Measurements from ENCODE around the gene IMP4.
A peak's percentile ranks its signal among the peaks of the same experiment; 100 is the strongest.
"Not testable (repeated sequence)": the region's sequence is repeated elsewhere in the genome, so short reads cannot be mapped to it uniquely, and the experiment has no call there.

The IMP4 gene, protein sequence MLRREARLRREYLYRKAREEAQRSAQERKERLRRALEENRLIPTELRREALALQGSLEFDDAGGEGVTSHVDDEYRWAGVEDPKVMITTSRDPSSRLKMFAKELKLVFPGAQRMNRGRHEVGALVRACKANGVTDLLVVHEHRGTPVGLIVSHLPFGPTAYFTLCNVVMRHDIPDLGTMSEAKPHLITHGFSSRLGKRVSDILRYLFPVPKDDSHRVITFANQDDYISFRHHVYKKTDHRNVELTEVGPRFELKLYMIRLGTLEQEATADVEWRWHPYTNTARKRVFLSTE

DNA sequence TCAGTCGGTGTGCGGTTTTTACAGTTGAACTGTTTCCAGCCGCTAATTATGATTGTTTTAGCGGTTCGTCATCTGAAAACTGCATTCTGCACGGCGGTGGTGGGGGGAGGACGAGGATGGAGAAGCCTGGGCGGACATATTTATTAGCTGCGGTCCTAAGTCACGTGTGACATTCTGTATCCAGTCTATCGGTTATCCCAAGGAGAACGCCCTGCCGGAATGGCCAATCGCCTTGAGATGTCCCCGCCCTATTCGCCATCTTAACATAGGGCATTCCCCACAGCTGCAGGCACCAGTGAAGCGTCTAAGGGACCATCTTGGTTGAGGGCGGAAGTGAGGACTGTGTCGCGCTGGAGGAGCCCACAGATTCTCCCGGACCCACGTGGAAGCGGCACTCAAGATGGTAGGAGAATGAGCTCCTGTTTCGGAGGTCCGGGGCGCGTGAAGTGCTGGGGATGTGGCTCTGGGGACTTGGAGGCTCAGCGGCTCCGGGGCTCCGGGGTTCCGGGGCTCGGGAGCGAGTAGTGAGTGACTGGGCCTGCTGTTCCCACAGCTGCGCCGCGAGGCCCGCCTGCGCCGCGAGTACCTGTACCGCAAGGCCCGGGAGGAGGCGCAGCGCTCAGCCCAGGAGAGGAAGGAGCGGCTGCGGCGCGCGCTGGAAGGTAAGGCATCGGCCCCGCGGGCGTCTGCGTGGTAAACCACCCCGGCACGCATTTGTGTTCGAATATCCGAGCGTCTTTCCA is at the start of gene IMP4:
Gene IMP4 (plus strand): TSS at position 365 of the 743 bp plus-strand sequence. CDS start 36 bp downstream, at position 401.
- peak; percentile 94 to 96 for DNase-seq

DNA sequence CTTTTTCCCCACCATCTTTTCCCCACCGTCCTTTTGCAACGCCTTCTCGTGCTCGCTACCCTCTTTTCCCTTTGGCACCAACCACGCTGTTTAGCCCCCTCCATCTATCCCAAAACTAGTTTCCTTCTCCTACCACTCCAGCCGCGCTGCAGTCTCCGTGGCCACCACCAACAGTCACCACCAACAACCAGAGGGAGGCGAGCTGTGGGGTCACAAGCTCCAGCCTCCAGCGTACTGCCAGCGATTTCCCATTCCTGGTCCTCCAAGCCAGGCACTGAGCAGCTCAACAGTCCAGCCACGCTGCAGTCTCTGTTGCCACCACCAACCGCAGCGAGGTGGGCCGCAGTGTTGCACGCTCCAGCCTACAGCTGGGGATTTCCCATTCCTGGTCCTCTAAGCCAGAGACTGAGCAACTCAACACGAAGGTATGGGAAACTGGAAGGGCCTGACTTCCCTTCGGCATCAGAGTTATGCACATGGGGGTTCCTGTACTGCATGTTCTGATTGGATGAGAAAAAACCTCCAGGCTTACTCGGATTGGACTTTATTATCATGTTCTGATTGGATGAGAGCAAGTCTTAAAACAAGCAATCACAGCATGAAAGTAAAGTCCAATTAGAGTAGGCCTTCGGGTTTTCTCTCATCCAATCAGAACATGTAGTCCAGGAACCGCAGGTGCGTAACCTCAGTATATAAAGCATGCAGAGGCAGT is 42.3 kb upstream of the IMP4 start:
- no peak for DNase-seq

DNA sequence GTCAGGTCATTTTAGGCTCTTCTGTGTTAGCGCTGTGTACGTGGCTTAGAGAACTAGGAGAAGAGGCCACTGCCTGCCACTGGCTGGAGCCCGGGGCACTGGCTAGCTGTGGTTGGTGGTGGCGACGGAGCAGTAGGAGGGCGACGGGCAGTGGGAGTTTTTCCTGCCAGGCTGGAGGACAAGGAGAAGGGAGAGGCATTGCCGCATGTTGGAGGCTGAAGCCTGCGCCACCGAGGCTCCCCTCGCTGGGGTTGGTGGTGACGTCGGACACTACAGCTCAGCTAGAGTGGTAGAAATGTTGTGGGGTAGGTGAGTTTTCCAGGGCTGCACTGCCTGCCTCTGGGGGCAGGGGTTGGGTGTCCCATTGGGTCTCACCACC is 41.7 kb upstream of the IMP4 start:
- DNase-seq: no peak

DNA sequence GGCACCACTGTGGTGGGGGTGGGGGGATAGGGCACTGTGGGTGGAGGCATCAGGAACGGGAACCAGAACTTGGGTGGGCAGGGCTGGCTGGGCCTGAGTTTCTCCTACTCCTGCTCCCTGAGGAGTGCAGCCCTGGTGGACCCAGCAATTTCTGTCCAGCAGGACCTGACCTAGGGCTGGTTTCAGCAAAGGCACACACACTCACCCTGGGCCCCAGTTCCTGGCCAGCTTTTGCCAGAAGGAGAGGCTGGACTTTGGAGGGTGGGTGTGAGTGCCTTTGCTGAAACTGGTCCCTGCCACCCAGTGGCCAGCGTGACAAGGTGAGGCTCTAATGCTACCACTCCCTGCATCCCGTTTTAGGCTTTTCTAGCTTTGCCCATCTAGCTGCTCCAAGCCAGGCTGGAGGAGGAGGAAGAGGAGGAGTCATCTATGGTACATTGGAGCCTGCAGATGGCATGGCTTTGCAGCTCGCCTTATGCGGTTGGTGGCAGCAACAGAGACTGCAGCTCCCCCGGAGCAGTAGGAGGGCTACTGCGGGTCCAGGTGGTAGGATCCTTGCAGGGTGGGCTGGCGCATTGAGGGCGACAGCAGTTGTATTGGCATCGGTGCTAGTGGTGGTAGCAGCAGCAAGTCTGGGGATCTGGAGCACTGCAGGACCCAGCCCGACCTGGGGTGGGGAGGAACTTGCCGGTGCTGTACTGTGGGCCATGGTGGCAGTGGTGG is 40.4 kb upstream of the IMP4 start:
- DNase-seq: no peak

DNA sequence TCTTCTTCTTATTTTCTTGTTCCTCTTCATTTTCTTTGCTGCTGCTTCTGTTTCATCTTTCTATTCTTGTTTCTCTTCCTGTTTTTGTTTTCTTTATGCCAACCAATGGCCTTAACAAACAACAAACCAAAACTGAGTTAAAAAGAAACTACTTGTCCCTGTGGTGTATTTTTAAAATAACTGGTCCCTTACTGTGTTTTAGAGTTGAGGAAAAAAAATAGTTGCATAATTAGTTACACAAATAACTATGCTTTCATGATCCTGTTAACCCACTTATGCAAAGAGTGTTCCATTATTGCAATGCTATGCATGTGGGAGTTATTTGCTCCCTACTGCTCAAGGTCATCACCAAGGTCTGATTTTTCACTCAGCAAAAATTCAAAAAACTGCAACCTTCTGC is 39.5 kb upstream of the IMP4 start:
- no peak for DNase-seq

DNA sequence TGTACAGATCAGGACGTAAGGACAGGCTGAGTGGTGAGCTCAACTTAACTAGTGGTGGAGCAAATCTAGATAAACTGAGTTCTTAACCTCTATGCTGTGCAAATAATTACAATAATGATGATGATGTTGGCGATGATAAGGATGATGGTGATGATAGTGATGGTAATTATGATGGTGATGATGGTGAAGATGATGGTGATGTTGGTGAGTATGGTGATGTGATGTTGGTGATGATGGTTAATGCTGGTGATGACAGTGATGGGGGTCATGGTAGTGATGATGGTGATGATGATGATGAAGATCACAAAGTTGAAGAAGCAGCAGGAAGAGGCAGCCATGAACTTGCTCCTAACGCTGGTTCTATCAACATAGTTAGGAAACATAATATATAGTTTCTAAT is 38.0 kb upstream of the IMP4 start:
- no peak for DNase-seq

DNA sequence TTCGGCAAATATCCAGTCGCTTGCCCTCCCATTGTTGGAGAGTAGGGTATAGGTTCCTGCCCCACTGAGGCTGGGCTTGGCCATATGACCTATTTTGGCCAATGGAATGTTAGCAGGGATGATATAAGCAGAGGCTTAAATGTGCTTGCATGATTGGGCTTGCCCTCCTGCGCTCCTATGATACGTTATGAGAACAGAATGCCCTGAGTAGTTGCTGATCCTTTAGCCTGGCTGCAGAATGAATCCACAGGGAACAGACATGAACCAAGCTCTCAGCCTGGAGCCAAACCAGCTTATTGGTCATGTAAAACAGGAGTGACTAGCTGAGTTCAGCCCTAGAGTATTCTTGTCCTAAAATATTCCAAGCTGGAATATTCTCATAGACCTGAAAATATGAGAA is 34.8 kb upstream of the IMP4 start:
- no peak for DNase-seq

DNA sequence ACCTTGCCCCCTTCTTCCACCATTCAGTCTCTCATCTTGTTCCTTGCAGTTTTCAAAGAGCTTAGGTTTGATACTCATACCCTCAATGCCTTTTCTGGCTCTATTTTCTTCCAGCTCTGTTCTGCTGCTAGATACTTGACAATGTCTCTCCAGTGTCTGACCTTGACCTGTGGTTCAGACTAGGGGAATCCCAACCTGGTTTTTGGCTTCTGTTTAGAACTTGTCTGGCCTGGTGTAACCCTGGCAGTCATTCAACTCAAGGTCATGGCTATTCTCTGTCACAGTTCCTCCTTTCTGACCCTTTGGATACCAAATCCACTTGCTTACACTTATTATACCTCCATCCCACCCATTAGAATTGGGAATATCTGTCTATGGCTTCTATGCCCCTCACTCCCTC is 31.8 kb upstream of the IMP4 start:
- no peak for DNase-seq

DNA sequence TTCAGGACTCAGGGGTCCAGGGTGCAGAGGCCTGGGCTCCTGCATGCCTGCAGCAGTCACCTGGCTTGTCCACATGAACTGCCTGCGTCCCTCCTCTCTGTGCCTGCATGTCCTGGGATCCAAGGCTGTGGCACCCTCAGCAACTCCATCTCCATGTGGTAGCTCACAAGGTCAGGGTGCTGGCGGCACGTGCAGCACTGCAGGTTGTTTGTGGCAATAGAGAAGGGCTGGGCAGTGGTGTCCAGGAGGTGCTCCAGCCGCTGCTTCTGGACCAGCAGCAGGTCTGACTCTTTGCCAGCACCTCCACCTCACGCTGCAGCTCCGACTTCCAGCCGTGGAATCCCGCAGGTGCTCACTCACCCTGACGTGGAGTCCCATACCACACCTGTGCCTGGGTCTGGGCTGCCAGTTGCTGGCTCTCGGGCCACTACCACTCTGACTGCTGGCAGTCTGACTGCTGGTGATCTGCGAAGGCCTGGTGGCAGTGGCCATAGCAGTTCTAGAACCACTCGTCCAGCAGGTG is 28.8 kb upstream of the IMP4 start:
- DNase-seq: no peak

DNA sequence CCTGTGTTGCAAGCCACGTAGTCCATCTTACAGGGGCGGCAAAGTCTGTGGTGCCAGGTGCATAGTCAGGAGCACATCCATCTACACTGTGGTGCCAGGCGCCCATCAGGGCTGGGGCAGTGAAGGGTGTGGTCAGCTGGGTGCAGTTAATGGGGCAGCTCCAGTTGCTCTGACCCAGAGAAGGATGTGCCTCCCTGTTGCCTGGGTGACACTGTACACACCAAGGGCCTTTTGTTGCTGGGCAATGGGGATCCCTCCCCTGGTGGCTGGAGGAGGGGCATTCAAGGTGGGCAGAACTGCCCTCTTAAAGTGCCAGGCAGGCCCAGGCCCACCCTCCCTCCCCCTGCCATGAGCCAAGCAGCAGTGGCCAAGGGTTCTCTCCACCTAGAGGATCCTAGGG is 28.3 kb upstream of the IMP4 start:
- no peak for DNase-seq

DNA sequence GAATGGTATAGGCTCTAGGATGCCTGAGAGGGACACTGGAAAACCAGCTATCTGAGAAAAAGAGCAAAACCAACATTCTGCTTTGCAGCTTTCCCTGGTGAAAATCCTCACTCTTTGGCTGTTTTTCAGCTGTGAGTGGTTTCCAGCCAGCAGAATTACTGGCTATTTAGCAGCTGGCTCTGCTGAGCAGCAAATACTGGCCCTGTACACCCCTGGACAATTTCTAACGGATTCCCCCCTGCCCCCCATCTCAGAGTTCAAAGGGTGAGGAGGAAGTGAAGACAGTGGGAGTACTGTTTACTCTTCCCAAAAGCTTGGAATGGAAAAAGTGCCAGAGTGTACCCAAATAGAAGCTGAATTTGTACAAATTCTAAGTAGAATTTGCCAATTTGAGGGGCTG is 26.1 kb upstream of the IMP4 start:
- DNase-seq: no peak

DNA sequence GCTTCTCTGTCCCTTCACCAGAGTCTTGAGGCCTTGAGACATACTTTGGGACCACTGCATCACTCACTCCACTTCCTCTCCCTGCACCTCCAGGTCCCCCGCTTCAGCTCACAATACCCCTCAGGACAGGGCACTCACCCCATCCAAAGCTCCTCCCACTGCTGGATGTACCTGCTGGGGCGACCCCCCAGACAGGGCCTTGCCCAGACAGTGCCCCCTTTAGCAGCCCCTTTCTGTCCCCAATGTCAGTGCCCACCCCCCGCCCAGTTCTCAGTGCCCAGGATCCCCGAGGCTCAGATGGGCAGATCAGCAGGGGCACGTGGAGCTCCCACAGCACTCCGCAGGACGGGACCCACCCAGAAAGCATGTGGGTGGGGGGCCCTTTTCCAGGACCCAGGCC is 23.8 kb upstream of the IMP4 start:
- DNase-seq: no peak

DNA sequence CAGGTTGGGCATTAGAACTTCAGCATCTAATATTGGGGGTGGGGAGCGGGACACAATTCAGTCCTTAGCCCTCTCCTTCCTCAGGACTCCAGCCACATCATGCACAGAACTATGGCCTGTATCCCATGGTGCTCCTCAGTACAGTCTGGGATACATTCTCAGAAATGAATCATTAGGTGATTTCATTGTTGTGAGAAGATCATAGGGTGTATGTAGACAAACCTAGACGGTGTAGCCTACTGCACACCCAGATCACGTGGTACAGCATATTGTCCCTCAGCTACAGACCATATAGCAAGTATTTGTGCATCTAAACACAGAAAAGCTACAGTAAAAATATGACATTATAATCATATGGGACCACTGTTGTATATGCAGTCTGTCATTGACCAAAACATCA is 23.2 kb upstream of the IMP4 start:
- DNase-seq: no peak

DNA sequence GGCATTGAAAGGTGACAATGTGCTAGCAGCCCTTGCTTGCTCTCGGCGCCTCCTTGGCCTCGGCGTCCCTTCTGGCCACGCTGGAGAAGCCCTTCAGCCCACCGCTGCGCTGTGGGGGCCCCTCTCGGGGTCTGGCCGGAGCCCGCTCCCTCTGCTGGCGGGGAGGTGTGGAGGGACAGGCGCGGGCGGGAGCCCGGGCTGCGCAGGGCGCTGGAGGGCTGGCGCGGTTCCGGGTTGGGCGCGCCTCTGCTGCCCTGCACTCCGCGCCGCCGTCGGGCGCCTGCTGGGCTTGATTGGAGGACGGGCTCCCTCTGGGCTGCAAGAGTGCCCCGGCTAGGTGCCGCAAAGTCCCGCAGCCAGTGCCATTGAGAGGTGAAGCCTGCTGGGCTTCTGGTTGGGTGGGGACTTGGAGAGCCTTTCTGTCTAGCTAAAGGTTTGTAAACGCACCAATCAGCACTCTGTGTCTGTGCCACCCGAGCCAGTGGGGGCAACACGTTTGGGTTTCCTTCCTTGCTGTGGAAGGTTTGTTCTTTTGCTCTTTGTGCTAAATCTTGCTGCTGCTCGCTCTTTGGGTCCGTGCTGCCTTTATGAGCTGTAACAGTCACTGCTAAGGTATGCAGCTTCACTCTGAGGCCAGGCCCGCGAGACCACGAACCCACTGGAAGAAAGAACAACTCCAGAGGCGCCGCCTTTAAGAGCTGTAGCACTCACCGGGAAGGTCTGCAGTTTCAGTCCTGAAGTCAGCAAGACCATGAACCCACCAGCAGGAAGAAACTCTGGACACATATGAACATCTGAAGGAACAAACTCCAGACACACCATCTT is 14.8 kb upstream of the IMP4 start:
- no peak for DNase-seq

DNA sequence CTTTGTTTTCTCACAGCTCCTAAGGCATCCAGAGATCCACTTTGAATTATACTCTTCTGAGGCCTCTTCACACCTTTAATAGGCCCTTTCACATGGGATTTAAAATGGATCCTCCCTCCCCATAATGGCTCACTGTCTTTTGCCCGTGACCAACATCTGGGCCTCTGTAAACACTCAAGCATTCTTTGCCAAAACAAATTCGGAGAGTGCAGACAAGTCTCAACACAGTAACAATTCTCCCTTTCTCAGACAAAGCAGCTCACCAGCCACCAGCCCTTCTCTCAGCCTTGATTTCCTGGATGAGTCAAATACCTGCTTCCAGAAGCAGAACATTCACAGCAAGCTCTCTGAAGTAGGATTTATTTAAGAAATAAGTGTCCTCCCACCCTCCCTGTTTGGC is 14.0 kb upstream of the IMP4 start:
- DNase-seq: no peak

DNA sequence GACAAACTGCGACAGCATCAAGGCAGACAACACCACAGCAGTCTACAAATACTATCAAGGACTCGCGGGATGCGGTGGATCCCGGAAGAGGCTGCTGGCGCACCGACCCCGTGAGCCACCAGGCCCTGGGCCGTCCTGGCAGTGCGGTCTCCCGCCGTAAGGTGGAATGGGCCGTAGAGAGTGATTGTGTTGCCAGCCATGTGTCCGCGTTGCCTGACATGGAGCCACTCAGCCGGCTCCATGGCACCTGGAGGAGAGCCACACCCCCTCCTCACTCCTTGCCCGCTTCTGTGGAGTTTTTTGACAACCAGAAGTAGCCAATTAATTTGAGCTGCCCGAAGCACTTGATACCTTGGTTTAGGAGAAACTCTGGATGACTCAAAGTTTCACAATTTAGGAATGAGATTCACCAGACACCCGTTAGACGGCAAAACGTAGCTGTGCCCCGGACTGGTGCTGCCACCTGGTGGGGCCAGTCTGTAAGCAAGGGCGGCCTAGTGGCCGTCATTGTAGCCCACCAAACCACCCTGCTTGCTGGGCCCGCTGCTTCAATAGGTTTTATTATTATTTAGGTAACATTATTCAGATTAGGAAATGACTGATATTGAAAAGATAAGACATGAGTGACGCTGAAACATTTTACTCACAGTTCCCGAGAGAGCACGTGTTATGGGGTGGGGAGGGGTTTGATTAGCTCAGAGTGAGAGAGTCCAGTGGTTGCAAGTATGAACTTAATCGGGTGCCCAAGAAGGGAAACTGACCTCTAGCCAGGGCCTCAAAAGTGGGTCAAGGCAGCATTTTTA is 10.2 kb upstream of the IMP4 start:
- peak; percentile 60 to 61 for DNase-seq

DNA sequence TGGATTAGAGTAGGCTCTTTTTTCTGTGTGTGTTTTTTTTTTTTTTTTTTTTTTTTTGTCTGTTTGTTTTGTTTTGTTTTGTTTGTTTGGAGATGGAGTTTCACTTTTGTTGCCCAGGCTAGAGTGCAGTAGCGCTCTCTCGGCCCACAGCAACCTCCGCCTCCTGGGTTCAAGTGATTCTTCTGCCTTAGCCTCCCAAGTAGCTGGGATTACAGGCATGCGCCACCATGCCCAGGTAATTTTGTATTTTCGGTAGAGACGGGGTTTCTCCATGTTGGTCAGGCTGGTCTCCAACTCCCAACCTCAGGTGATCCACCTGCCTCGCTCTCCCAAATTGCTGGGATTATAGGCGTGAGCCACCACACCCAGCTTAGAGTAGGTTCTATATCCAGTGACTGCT is 9.4 kb upstream of the IMP4 start:
- not testable (repeated sequence) for DNase-seq

DNA sequence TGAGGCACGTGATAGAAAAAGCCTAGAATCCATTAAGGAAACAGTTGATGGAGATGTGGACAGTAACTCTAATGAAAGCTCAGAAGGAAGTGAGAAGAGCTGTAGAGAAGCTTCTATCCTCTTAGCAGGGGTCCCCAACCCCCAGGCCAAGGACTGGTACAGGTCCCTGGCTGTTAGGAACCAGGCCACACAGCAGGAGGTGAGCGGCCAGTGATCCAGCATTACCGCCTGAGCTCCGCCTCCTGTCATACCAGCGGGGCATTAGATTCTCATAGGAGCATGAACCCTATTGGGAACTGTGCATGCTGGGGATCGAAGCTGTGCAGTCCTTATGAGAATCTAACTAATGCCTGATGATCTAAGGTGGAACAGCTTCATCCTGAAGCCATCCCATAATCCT is 8.7 kb upstream of the IMP4 start:
- DNase-seq: no peak

DNA sequence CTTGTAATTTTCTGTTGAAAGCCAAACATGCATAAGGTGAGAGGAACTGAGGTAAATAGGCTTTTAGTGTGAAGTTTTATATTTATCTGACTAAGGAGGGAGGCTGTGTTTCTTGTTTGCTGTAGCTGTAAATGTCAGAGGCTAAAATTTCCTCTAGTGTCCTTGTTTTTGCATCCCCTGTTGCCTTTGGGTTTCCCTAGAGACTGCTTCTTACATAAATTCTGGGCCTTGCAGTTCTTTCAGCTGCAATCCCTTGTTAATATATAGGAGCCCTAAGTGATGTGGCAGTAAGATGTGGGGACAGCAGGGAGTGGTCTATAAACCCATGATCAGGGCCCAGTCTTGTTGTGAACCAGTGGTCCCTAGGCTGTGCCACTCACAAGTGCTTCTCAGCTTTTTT is 7.5 kb upstream of the IMP4 start:
- no peak for DNase-seq

DNA sequence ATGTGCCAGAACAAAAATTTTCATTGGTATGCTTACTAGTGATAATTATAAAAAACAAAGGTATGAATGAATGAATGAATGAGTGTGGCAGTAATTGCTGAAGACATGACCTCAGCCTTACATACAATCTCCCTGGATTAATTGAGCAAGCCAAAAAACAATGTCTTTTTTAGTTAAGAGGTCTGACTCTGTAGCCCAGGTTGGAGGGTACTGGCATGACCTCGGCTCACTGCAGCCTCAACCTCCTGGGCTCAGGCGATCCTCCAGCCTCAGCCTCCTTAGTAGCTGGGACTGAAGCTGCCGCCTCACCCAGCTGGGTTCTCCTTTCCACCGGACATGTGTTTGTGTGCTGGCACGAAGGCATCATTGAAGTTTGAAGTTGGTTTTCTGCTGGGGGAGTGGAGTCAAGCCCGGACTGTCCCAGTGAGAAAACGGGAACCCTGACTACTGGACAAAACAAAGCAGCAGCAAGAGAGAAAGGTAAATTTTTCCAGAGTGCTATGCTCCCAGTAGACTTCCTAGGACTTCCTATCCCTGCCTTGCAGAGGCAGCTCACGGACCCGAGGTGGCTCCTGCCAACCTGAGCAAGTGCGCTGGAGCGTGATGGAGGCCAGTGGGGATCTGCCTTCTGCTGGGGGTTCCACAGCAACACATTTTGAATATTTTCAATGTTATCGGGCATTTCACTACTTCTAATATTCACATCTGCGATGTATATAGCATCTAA is 6.4 kb upstream of the IMP4 start:
- no peak for DNase-seq
